Neural crest cell (in vitro differentiated cells): Measurements from ENCODE around the gene GSC. TPM values are rescaled to one million over a fixed set of nuclear protein-coding genes. Genes with fewer than 3 reads are reported as not detected.

Source experiments
- DNase-seq: peaks from one replicate; pipeline ENCODE4 v3.0.0; 2021; ENCODE audit warnings: low read depth, mixed read lengths, low spot score
- H3K27ac Mint-ChIP-seq: one replicate; pipeline ENCODE4 v1.8.0; 2021; ENCODE audit warnings: mild to moderate bottlenecking, mixed read lengths; ENCODE audit not compliant: unreplicated experiment
- H3K27me3 Mint-ChIP-seq: 2 replicates; pipeline ENCODE4 v1.8.0; 2021; ENCODE audit warnings: low read depth, mild to moderate bottlenecking, mixed read lengths
- H3K36me3 Mint-ChIP-seq: 2 replicates; pipeline ENCODE4 v1.8.0; 2021; ENCODE audit warnings: low read depth, mild to moderate bottlenecking, mixed read lengths
- H3K4me1 Mint-ChIP-seq: 2 replicates; pipeline ENCODE4 v1.8.0; 2021; ENCODE audit warnings: mixed read lengths
- H3K4me3 Mint-ChIP-seq: one replicate; pipeline ENCODE4 v1.8.0; 2021; ENCODE audit warnings: mild to moderate bottlenecking, mixed read lengths
- H3K9me3 Mint-ChIP-seq: 2 replicates; pipeline ENCODE4 v1.8.0; 2021; ENCODE audit warnings: mixed read lengths
- total RNA-seq: library from RNA; stranded (reverse); gene quantifications from 2 replicates; pipeline ENCODE4 v1.2.1, GENCODE V29; 2021
- TF ChIP-seq, protein P1 (sequence below): fragments of 200-600 bp; sonication (generic); conservative IDR thresholded peaks from 2 replicates; pipeline ENCODE4 v1.5.0; 2021; ENCODE audit warnings: antibody characterized with exemption, mild to moderate bottlenecking

Gene GSC
- total RNA-seq, 1 donor from 2014 or later: not detected

DNA sequence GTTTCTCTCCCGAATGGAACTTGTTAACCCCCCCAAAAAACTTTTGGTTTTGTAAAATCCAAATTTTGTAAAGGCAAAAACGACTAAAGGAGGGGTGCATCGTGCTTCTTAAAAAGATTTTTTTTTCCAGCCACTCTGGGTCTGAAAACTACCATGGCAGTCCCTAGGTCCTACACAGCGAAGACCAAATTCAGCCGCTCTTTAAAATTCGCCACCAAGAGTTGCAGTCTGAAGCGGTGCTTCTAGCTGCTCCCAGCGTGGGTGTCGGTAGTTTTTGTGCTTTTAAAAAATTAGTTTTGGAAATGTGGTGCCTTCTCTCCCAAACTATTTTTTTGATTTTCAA lies 873 bp upstream of the GSC start:
- DNase-seq: no peak
- H3K36me3 Mint-ChIP-seq: peaks cover 3% of the 10 kb centered on the region
- peaks cover 98% of the 10 kb centered on the region for H3K27me3 Mint-ChIP-seq
- TF ChIP-seq, protein P1, sequence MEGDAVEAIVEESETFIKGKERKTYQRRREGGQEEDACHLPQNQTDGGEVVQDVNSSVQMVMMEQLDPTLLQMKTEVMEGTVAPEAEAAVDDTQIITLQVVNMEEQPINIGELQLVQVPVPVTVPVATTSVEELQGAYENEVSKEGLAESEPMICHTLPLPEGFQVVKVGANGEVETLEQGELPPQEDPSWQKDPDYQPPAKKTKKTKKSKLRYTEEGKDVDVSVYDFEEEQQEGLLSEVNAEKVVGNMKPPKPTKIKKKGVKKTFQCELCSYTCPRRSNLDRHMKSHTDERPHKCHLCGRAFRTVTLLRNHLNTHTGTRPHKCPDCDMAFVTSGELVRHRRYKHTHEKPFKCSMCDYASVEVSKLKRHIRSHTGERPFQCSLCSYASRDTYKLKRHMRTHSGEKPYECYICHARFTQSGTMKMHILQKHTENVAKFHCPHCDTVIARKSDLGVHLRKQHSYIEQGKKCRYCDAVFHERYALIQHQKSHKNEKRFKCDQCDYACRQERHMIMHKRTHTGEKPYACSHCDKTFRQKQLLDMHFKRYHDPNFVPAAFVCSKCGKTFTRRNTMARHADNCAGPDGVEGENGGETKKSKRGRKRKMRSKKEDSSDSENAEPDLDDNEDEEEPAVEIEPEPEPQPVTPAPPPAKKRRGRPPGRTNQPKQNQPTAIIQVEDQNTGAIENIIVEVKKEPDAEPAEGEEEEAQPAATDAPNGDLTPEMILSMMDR: no peak
- H3K9me3 Mint-ChIP-seq: no peaks in the 10 kb centered on the region
- H3K4me1 Mint-ChIP-seq: peaks cover 42% of the 10 kb centered on the region
- peak overlapping the region; percentile 77 for H3K4me3 Mint-ChIP-seq
- H3K27ac Mint-ChIP-seq: no peak overlapping the region

DNA sequence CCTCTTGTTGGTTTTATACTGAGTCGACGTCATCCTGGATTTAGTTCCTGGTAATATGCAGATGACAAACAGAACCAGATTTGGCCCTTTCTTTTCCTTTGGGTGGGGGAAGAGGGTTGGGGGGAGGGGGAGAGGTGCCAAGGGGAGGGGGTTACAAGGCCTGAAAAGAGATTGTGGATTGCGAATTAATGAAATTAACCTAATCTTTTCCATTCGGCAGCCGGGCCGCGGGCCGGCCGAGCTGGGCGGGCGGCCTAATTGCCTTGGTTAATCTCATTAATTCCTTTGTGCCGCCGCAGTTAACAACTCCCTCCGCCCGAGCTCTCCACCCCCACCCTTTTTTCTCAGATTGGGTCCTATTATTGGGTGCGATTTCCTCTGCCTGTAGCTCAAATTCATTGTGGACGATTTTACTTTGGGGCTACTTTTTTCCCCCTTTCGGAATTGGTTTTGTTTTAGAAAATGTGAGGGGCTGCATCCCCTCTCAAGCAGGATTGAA lies 387 bp upstream of the GSC start:
- Mint-ChIP-seq H3K9me3 (no peaks in the 10 kb centered on the region), H3K36me3 (peaks cover 3% of the 10 kb centered on the region), H3K4me1 (peaks cover 42% of the 10 kb centered on the region), H3K4me3 (peak overlapping the region; percentile 77), H3K27me3 (peaks cover 98% of the 10 kb centered on the region), H3K27ac (no peak overlapping the region)
- no peak for DNase-seq
- TF ChIP-seq, protein P1: no peak

DNA sequence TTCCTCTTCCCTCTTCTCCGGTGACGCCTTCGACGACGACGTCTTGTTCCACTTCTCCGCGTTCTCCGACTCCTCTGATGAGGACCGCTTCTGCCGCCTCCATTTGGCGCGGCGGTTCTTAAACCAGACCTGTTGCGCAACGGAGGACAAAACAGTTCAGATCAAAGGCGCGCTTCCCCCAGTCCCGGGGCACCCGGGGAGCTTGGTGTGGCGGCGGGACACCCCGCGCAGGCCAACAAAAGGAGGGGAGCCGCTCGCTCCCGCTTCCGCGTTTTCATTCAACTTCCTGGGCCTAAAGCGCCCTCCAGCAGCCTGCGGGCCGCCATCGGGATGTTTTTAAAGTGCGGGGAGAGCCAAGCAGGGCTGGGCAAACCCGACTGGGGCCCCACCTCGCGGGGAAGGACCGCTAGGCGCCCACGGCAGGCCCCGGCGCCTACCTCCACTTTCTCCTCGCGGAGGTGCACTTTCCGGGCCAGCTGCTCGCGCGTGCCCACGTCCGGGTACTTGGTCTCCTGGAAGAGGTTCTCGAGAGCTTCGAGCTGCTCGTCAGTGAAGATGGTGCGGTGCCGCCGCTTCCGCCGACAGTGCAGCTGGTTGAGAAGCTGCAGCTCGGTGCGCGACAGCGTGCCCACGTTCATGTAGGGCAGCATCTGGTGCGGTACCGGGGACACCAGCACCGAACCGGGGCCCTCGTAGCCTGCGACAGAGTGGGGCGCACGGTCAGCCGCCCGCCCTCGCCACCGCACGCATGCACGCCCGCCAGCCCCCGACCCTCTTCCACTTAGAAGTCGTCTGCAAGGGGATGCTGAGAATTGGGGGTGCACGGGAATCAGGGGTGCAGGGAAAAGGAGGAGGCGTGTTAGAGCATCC lies 1.2 kb downstream of the GSC start:
- H3K9me3 Mint-ChIP-seq: no peaks in the 10 kb centered on the region
- H3K36me3 Mint-ChIP-seq: peaks cover 3% of the 10 kb centered on the region
- H3K4me3 Mint-ChIP-seq: peak overlapping the region; percentile 71
- no peak overlapping the region for H3K27ac Mint-ChIP-seq
- TF ChIP-seq, protein P1: no peak
- H3K27me3 Mint-ChIP-seq: peaks cover 98% of the 10 kb centered on the region
- DNase-seq: peak; percentile 10
- peaks cover 41% of the 10 kb centered on the region for H3K4me1 Mint-ChIP-seq

DNA sequence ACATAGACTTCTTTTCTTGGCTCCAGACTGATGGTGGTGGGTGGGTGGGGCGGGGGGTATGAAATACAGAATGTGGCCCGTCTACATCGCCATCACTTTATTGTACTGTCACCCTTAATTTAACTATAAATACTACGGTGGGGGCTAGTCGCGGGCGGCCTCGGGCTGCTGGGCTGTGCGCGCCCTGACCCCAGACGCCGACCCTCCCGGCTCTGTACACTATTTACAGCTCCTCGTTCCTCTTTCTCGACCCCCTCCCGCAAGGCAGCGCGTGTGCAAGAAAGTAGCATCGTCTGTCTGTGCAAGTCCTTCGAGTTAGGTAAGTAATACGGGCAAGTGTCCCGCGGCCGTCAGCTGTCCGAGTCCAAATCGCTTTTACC lies 1.8 kb downstream of the GSC start:
- TF ChIP-seq, protein P1: no peak
- Mint-ChIP-seq H3K27ac (no peak overlapping the region), H3K9me3 (no peaks in the 10 kb centered on the region), H3K36me3 (peaks cover 3% of the 10 kb centered on the region), H3K4me1 (peaks cover 35% of the 10 kb centered on the region), H3K4me3 (peak overlapping the region; percentile 23), H3K27me3 (peaks cover 98% of the 10 kb centered on the region)
- no peak for DNase-seq

DNA sequence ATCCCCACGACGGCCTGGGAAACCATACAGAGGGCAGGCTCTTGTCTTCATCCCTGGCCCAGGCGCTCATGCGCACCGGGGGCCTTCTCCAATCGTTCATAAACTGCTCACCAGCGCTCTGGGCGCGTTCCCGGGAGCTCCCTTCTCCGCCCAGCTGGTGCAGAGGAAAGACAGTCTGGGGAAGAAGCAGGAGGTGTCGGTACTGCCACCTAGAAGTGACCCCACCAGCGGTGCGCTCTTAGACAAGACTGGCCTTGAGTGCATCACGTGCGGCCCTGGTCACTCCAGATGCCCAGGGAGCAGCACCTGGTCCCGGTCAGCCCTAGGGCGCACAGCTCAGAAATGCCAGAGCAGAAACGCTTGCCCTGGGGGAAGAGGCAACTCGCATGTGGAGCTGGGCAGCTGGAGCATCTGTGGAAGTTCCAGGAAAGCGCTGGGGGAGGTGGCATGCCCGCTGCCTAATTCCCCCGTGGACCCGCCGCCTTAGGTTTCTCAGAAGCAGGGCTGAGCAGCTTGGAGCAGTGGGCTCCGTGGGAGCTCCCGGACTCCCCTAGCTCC lies 2.5 kb downstream of the GSC start:
- H3K4me1 Mint-ChIP-seq: peaks cover 33% of the 10 kb centered on the region
- DNase-seq: no peak
- no peaks in the 10 kb centered on the region for H3K9me3 Mint-ChIP-seq

More for the DNA sequence above, 2.5 kb downstream of the GSC start:
- TF ChIP-seq, protein P1: no peak
- Mint-ChIP-seq H3K27ac (no peak overlapping the region), H3K27me3 (peaks cover 98% of the 10 kb centered on the region), H3K4me3 (peak overlapping the region; percentile 30), H3K36me3 (peaks cover 3% of the 10 kb centered on the region)
